ENCODE data around the gene EML1. TPM values are rescaled to one million over a fixed set of nuclear protein-coding genes. Genes with fewer than 3 reads are reported as not detected.

The EML1 gene
- total and polyA plus RNA-seq, 2 donors from 2014 or later: 7.9 to 35.9 TPM

DNA sequence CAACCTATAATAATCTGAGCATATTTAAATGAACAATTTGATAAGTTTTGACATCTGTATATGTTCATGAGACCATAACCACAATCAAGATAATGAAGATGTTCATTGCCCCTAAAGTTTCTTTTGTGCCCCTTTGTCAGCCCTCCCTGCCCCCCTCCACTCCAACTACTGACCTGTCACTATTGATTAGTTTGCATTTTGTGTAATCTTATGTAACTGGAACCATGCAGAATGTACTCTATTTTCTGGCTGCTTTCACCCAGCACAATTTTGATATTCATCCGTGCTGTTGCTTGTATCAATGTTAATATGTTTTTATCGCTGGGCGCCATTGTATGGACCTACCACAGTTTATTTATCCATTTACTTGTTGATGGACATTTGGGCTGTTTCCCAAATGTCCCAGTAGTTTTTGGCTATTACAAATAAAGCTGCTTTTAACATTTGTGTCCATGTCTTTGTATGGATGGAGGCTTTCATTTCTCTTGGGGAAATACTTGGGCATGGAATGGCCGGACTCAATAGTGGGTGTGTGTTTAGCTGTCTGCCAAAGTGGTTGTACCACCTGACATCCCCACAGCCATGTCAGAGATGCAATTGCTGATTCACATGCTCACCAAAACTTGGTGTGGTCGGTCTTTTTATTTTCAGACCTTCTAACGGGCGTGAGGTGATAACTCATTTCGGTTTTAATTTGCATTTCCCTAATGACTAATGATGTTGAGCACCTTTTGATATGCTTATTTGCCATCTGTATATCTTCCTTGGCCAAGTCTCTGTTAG is 38.9 kb downstream of the EML1 start:
- no peaks in the 10 kb centered on the region for H3K36me3 ChIP-seq (ENCODE audit: control insufficient read depth in 2 of 3, insufficient read depth in 3 of 3, low read length in 3 of 3)
- DNase-seq: no peak
- H3K4me1 ChIP-seq (ENCODE audit: control insufficient read depth in 2 of 3, insufficient read depth in 2 of 3, low read depth in 1 of 3, low read length in 3 of 3): no peaks in the 10 kb centered on the region
- H3K27ac ChIP-seq (ENCODE audit: low read depth in 2 of 2, low read length in 2 of 2): no peak overlapping the region
- H3K9me3 ChIP-seq (ENCODE audit: control insufficient read depth in 2 of 3, insufficient read depth in 1 of 3, low read length in 3 of 3): no peaks in the 10 kb centered on the region
- intact Hi-C loops (cut with DNase I): no loop called here
- H3K9ac ChIP-seq (ENCODE audit: low read length in 3 of 3): no peak overlapping the region
- H3K4me3 ChIP-seq (ENCODE audit: low read length in 3 of 3): no peak overlapping the region
- TF ChIP-seq, protein P1, sequence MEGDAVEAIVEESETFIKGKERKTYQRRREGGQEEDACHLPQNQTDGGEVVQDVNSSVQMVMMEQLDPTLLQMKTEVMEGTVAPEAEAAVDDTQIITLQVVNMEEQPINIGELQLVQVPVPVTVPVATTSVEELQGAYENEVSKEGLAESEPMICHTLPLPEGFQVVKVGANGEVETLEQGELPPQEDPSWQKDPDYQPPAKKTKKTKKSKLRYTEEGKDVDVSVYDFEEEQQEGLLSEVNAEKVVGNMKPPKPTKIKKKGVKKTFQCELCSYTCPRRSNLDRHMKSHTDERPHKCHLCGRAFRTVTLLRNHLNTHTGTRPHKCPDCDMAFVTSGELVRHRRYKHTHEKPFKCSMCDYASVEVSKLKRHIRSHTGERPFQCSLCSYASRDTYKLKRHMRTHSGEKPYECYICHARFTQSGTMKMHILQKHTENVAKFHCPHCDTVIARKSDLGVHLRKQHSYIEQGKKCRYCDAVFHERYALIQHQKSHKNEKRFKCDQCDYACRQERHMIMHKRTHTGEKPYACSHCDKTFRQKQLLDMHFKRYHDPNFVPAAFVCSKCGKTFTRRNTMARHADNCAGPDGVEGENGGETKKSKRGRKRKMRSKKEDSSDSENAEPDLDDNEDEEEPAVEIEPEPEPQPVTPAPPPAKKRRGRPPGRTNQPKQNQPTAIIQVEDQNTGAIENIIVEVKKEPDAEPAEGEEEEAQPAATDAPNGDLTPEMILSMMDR (IDR thresholded peaks at IDR 0.05; ENCODE audit: borderline replicate concordance, extremely low read depth, insufficient read depth): no peak
- no peaks in the 10 kb centered on the region for H3K27me3 ChIP-seq (ENCODE audit: control insufficient read depth, insufficient read depth, low read length)
- no peak for FAIRE-seq

DNA sequence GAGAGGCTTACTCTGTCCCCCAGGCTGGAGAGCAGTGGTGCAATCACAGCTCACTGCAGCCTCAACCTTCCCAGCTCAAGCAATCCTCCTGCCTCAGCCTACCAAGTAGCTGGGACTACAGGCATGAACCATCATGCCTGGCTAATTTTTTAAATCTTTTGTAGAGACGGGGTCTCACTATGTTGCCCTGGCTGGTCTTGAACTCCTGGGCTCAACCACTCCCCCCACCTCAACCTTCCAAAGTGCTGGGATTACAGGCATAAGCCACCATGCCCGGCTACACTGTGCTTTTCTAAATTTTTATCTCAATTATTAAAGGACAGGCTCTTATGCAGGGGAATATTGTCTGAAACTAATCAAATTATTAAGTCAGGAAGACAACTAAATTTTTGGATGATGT is 44.6 kb downstream of the EML1 start:
- DNase-seq: no peak
- TF ChIP-seq, protein P1 (IDR thresholded peaks at IDR 0.05; ENCODE audit: borderline replicate concordance, extremely low read depth, insufficient read depth): no peak
- intact Hi-C loops (cut with DNase I): no loop called here
- no peaks in the 10 kb centered on the region for H3K9me3 ChIP-seq (ENCODE audit: control insufficient read depth in 2 of 3, insufficient read depth in 1 of 3, low read length in 3 of 3)
- no peak overlapping the region for H3K9ac ChIP-seq (ENCODE audit: low read length in 3 of 3)
- H3K36me3 ChIP-seq (ENCODE audit: control insufficient read depth in 2 of 3, insufficient read depth in 3 of 3, low read length in 3 of 3): no peaks in the 10 kb centered on the region
- no peak overlapping the region for H3K4me3 ChIP-seq (ENCODE audit: low read length in 3 of 3)
- H3K27me3 ChIP-seq (ENCODE audit: control insufficient read depth, insufficient read depth, low read length): no peaks in the 10 kb centered on the region
- no peak for FAIRE-seq
- no peak overlapping the region for H3K27ac ChIP-seq (ENCODE audit: low read depth in 2 of 2, low read length in 2 of 2)
- H3K4me1 ChIP-seq (ENCODE audit: control insufficient read depth in 2 of 3, insufficient read depth in 2 of 3, low read depth in 1 of 3, low read length in 3 of 3): no peaks in the 10 kb centered on the region

DNA sequence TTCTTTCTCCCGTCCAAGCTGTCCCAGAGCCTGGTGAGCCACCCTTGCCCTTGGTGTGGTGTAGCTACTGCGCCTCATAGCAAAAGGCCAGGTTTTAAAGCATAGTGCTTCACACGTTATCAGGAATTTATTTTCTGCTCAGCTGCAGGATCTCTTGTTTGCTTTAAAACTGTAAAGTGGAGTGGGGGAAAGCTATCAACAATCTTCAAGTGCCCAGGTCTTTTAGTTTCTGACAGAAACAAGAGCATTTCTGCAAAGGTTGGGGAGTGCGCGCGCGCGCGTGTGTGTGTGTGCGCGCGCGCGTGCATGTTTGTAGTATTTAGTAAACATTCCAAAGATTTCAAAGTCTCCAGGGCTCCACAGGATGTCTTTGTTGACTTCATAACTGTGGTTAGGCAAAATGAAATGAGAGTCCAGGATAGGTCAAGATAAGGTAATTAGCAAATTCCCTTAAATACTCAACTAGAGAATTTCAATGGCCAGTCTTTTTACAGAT is 45.5 kb downstream of the EML1 start:
- Histone ChIP-seq H3K4me1 (ENCODE audit: control insufficient read depth in 2 of 3, insufficient read depth in 2 of 3, low read depth in 1 of 3, low read length in 3 of 3) (no peaks in the 10 kb centered on the region), H3K36me3 (ENCODE audit: control insufficient read depth in 2 of 3, insufficient read depth in 3 of 3, low read length in 3 of 3) (no peaks in the 10 kb centered on the region), H3K9me3 (ENCODE audit: control insufficient read depth in 2 of 3, insufficient read depth in 1 of 3, low read length in 3 of 3) (no peaks in the 10 kb centered on the region), H3K27me3 (ENCODE audit: control insufficient read depth, insufficient read depth, low read length) (no peaks in the 10 kb centered on the region), H3K9ac (ENCODE audit: low read length in 3 of 3) (no peak overlapping the region), H3K4me3 (ENCODE audit: low read length in 3 of 3) (no peak overlapping the region), H3K27ac (ENCODE audit: low read depth in 2 of 2, low read length in 2 of 2) (no peak overlapping the region)
- TF ChIP-seq, protein P1 (IDR thresholded peaks at IDR 0.05; ENCODE audit: borderline replicate concordance, extremely low read depth, insufficient read depth): no peak
- intact Hi-C loops (cut with DNase I): no loop called here
- DNase-seq (peak in 1 of 5 donors; percentile 21), FAIRE-seq (no peak)
